ENCODE results near the gene BICC1.

GRCh38 chr10:58827381-58827780 is 314.7 kb downstream of the BICC1 start:
- TF ChIP-seq CTCF (IDR thresholded peaks at IDR 0.05) (no peak), EZH2 (IDR thresholded peaks at IDR 0.05; ENCODE audit: borderline replicate concordance, insufficient read depth, low read depth, low read length, poor library complexity, severe bottlenecking) (no peak)

Measured in B cell (primary cell).